GM13976 (cell line): ENCODE measurements around the gene LHFPL3.

Experiments
- DNase-seq: peaks from one replicate; pipeline ENCODE4 v3.0.0; 2012; ENCODE audit warnings: low spot score
- in situ Hi-C: fragments of 300-500 bp; cut with MboI; formaldehyde crosslinking; loops from one replicate; pipeline ENCODE4 v1.12.0; 2022; ENCODE audit warnings: low sequenced_read_pairs, mixed read lengths, inconsistent platforms; ENCODE audit not compliant: unreplicated experiment
- TF ChIP-seq, protein P1 (sequence below): IDR thresholded peaks from 2 replicates; pipeline ENCODE4 v1.5.1; 2012; ENCODE audit warnings: borderline replicate concordance, mild to moderate bottlenecking; ENCODE audit not compliant: insufficient read depth; ENCODE audit errors: extremely low read depth, missing control alignments, control extremely low read depth

LHFPL3 gene

GRCh38 chr7:104643587-104644217, 315.3 kb downstream of the LHFPL3 start:
- TF ChIP-seq, protein P1, sequence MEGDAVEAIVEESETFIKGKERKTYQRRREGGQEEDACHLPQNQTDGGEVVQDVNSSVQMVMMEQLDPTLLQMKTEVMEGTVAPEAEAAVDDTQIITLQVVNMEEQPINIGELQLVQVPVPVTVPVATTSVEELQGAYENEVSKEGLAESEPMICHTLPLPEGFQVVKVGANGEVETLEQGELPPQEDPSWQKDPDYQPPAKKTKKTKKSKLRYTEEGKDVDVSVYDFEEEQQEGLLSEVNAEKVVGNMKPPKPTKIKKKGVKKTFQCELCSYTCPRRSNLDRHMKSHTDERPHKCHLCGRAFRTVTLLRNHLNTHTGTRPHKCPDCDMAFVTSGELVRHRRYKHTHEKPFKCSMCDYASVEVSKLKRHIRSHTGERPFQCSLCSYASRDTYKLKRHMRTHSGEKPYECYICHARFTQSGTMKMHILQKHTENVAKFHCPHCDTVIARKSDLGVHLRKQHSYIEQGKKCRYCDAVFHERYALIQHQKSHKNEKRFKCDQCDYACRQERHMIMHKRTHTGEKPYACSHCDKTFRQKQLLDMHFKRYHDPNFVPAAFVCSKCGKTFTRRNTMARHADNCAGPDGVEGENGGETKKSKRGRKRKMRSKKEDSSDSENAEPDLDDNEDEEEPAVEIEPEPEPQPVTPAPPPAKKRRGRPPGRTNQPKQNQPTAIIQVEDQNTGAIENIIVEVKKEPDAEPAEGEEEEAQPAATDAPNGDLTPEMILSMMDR: no peak
- in situ Hi-C loops: no loop called here
- peak; percentile 16 for DNase-seq

GRCh38 chr7:104650991-104651640, 322.7 kb downstream of the LHFPL3 start:
- in situ Hi-C loops: no loop called here
- DNase-seq: no peak
- TF ChIP-seq, protein P1: no peak

DNA sequence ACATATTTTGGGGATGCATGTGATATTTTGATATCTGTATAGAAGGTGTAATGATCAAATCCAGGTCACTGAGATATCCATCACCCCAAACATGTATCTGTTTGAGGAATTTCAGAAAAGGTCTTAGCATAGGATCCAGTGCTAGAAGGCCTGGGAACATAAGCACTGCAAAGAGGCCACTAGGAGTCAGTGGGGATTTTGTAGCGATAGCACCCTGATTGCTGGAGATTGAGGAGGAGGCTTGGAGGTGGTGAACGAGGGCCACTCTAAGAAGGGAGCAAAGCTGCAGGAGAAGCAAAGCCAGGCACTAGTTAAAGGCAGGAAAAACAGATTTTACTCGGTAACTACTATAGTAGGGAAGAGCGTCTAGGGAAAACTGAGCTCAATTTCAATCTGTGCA, 324.0 kb downstream of the LHFPL3 start:
- no peak for DNase-seq

DNA sequence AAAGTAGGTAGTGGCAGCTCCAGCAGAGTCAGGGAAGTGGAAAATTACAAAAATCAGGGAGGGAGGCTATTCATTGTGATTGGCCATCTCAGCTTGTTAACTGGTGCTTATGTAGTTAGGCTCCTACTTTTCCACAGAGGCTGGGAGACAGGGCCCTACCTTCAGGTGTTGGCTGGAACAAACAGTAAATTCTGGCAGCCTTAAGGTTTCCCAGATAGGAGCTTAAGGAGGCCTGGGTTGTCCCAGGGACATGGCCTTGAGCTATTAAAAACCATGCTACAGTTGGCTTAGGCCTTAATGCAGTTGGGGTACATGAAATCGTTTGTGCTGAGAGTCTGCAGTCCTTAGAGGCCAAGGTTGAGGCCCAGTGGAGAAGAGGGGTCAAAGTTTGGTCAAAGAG, 324.5 kb downstream of the LHFPL3 start:
- DNase-seq: no peak
- in situ Hi-C loops: no loop called here
- TF ChIP-seq, protein P1: no peak

More for the DNA sequence above, 324.0 kb downstream of the LHFPL3 start:
- TF ChIP-seq, protein P1: no peak
- in situ Hi-C loops: no loop called here

- no peak for DNase-seq
- TF ChIP-seq, protein P1: no peak
- in situ Hi-C loops: no loop called here
Observed at GRCh38 chr7:104653825-104654401, 325.5 kb downstream of the LHFPL3 start.

DNA sequence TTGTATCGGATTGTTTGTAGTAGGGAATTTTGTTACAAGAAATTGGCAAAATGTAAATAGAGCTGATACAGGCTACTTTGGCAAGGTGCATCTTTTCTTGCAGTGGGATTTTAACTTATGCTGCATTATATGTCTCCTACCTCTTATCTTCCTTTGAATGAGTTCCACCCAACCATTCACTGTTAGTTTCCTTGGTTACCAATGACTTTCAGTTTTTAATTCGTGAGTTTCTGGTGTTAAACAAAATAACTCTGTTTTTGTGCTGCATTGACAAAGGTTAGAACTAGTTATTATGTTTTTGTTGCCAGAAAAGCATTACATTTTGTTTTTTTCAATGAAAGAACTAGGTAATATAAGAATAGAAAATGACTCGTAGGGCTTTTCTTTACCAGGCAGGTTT, 327.2 kb downstream of the LHFPL3 start:
- in situ Hi-C loops: no loop called here
- TF ChIP-seq, protein P1: no peak
- DNase-seq: no peak
